Suprapubic skin (tissue), 4 donors: ENCODE data around the gene ZNF460. TPM values are rescaled to one million over a fixed set of nuclear protein-coding genes. Genes with fewer than 3 reads are reported as not detected.

Experiments used
- DNase-seq, 2 donors: peaks; one replicate each; pipeline ENCODE4 v3.0.0-alpha.2; 2019; ENCODE audit warnings: low spot score in 2 of 2
- H3K27ac ChIP-seq: fragments of 200-600 bp; sonication (generic); one replicate; pipeline ENCODE4 v1.5.1; 2019
- H3K27me3 ChIP-seq: fragments of 200-600 bp; sonication (generic); one replicate; pipeline ENCODE4 v1.5.1; 2019
- H3K36me3 ChIP-seq: fragments of 200-600 bp; sonication (generic); one replicate; pipeline ENCODE4 v1.5.1; 2019
- H3K4me1 ChIP-seq: fragments of 200-600 bp; sonication (generic); one replicate; pipeline ENCODE4 v1.5.1; 2019
- H3K4me3 ChIP-seq: fragments of 200-600 bp; sonication (generic); one replicate; pipeline ENCODE4 v1.5.1; 2019; ENCODE audit warnings: mild to moderate bottlenecking
- H3K9me3 ChIP-seq: fragments of 200-600 bp; sonication (generic); one replicate; pipeline ENCODE4 v1.5.1; 2019
- EP300 ChIP-seq: sonication (generic); formaldehyde crosslinking; IDR thresholded peaks from one replicate; pipeline ENCODE4 v1.6.1; 2017; ENCODE audit warnings: antibody characterized with exemption
- POLR2A ChIP-seq, 2 donors: fragments of 450-650 bp; IDR thresholded peaks; one replicate each; pipeline ENCODE4 v1.6.1; 2017; ENCODE audit warnings: antibody characterized with exemption in 2 of 2, mild to moderate bottlenecking in 2 of 2, moderate library complexity in 2 of 2
- POLR2AphosphoS5 ChIP-seq, 3 donors: sonication (generic); formaldehyde crosslinking; IDR thresholded peaks; one replicate each; pipeline ENCODE4 v1.6.1; 2017; ENCODE audit warnings: antibody characterized with exemption in 3 of 3
- WGBS: methylation state at CpG from one replicate; pipeline ENCODE4 v1.1.5; 2018; 5-methylcytosine and 5-hydroxymethylcytosine counted together
- total RNA-seq, 4 donors: library from RNA; depleted of rRNA; stranded (reverse); fragments of >200 nt; gene quantifications; one replicate each; pipeline ENCODE4 v1.1.0, GENCODE V29; 2016
- TF ChIP-seq, protein P1 (sequence below), 2 donors: fragments of 200-600 bp in 1 of 2; fragments of 450-650 bp in 1 of 2; sonication (generic) in 1 of 2; IDR thresholded peaks; one replicate each; pipeline ENCODE4 v1.5.1; 2016 to 2019; ENCODE audit warnings: antibody characterized with exemption in 2 of 2, mild to moderate bottlenecking in 1 of 2, moderate library complexity in 1 of 2

The ZNF460 gene
- total RNA-seq, 4 donors from 2014 or later = 75.2 to 101 (median 78.6) TPM

DNA sequence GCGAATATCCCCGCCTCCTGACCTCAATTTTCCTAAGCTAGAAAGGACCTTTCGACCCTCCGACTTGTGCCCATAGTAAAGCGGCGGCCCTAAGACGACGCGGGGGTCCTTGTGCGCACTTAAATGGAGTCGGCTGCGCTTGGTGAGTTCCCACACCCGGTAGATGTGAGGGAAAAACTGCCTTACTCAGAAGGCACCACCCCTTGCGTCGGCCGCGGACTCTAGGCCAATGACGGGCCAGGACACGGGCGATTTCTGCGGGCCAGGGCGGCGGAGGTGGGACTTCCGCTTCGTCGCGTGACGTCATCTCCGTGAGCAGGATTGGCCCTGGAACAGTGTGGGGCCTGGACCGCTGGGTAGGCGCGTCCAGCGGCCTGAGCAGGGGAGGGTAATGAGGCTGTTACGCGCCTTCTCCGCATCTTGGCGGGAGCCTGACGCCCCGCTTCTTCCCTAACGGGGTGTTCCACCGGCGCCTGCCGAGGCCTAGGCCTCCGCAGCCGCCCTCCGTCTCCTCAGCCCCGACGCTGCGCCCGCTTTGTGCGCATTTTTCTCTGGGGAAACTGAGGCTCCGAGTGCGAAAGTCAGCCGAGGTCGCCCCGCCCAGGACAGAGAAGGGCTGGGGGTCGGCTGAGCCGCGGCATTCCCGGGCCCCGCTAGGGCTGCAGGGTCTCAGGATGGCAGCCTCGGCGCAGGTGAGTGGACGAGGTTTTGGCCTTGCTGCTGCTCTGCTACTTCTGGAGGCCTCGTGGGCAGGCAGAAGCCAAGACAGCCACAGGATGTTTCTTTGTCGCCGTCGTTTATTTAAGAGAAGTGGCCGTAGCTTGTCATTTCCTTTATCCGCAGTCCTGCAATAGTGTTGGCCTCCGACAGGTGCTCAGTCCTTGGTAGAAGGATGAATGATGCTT, 40.1 kb downstream of the ZNF460 start, which contains the start of gene ZNF543:
Gene ZNF543, plus strand, starts transcription at position 293 of the 905 bp plus-strand sequence. Its CDS starts 382 bp downstream, at position 675.
- peak within 1 kb of the TSS; percentile 73 for H3K27ac ChIP-seq
- TF ChIP-seq, protein P1, sequence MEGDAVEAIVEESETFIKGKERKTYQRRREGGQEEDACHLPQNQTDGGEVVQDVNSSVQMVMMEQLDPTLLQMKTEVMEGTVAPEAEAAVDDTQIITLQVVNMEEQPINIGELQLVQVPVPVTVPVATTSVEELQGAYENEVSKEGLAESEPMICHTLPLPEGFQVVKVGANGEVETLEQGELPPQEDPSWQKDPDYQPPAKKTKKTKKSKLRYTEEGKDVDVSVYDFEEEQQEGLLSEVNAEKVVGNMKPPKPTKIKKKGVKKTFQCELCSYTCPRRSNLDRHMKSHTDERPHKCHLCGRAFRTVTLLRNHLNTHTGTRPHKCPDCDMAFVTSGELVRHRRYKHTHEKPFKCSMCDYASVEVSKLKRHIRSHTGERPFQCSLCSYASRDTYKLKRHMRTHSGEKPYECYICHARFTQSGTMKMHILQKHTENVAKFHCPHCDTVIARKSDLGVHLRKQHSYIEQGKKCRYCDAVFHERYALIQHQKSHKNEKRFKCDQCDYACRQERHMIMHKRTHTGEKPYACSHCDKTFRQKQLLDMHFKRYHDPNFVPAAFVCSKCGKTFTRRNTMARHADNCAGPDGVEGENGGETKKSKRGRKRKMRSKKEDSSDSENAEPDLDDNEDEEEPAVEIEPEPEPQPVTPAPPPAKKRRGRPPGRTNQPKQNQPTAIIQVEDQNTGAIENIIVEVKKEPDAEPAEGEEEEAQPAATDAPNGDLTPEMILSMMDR (IDR thresholded peaks at IDR 0.05) = no peak
- TF ChIP-seq POLR2AphosphoS5 (IDR thresholded peaks at IDR 0.05) = peak in 2 of 3 donors; percentile 70 to 84
- peak in 1 of 2 donors; percentile 66 for TF ChIP-seq POLR2A (IDR thresholded peaks at IDR 0.05)
- TF ChIP-seq EP300 = no peak
- no peaks in the 10 kb centered on the region for H3K9me3 ChIP-seq
- H3K36me3 ChIP-seq = peaks cover 24% of the 10 kb centered on the region
- under 1% methylated on average over 61 of the region's 71 CpGs for WGBS
- DNase-seq = peak; percentile 96 to 97
- H3K4me1 ChIP-seq = peaks cover 26% of the 10 kb centered on the region
- peaks cover 9% of the 10 kb centered on the region for H3K27me3 ChIP-seq
- peak within 1 kb of the TSS; percentile 68 for H3K4me3 ChIP-seq

DNA sequence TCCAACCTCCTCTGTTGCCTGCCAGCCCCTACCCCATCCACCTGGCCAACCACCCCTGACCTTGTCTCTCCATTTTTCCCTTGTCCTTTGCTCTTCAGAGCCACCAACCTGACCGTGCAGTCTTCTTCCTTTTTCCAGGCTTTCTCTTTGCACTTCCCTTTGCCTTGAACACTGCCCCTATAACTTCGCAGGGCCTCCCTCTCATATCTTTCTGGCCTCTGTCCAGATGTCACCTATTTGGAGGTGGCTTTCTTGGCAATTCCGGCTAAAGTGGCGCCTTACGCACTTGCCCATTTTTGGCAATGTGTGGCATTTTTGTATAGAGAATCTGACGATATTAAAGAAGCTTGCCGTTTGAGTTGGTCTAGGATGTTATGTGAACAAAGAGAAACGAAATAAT, 40.8 kb downstream of the ZNF460 start:
- Histone ChIP-seq H3K9me3 (no peaks in the 10 kb centered on the region), H3K4me3 (peak overlapping the region; percentile 68), H3K36me3 (peaks cover 31% of the 10 kb centered on the region), H3K4me1 (peaks cover 26% of the 10 kb centered on the region), H3K27me3 (peaks cover 9% of the 10 kb centered on the region), H3K27ac (no peak overlapping the region)
- TF ChIP-seq EP300 (no peak), POLR2AphosphoS5 (IDR thresholded peaks at IDR 0.05) (no peak), POLR2A (IDR thresholded peaks at IDR 0.05) (no peak)
- TF ChIP-seq, protein P1 (IDR thresholded peaks at IDR 0.05) = no peak
- DNase-seq = no peak
- 37% methylated on average over 8 of the region's 8 CpGs for WGBS

DNA sequence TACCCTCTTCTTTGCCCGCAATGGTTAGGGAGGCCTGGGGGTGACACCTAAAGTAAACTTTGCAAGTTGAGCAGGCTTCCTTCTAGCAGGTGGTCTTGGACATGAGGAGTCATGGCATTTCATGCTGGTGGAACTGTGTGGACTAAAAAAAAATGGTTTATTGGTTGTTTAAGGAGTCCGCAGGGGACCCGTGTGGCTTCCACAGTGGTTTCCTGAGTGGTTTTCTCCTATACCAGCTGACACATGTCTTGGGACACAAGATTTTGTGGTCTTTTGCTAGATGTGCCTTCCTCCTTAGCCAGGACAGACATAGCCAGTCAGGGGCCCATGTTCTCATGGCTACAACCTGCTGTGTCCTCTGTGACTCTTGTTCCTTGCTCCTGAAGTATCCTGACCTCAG, 41.5 kb downstream of the ZNF460 start:
- H3K4me1 ChIP-seq = peaks cover 26% of the 10 kb centered on the region
- no peaks in the 10 kb centered on the region for H3K9me3 ChIP-seq
- WGBS = 51% methylated on average over 3 of the region's 3 CpGs
- H3K36me3 ChIP-seq = peaks cover 37% of the 10 kb centered on the region
- TF ChIP-seq EP300 (no peak), POLR2A (IDR thresholded peaks at IDR 0.05) (no peak), POLR2AphosphoS5 (IDR thresholded peaks at IDR 0.05) (no peak)
- TF ChIP-seq, protein P1 (IDR thresholded peaks at IDR 0.05) = no peak
- H3K4me3 ChIP-seq = peak overlapping the region; percentile 68
- DNase-seq = no peak
- peaks cover 9% of the 10 kb centered on the region for H3K27me3 ChIP-seq
- no peak overlapping the region for H3K27ac ChIP-seq

DNA sequence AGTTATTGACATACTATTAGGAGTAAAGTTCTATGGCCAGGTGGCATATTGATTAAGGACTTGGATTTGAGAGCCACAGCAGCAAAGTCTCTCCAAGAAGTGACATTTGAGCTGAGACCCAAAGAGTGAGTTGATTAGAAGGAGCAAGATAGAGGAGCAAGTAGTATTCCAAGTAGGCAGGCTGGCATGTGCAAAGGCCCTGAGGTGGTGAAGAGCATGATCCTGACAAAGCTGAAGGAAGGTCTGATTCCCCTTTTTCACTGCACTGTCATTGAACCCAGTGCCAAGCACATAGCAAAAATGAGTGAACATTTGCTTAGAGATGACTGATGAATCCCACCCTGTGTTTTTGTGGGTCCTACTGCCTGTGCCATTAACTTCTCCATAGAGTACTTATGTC, 44.7 kb downstream of the ZNF460 start:
- Histone ChIP-seq H3K4me3 (no peak overlapping the region), H3K27me3 (no peaks in the 10 kb centered on the region), H3K27ac (no peak overlapping the region), H3K36me3 (peaks cover 67% of the 10 kb centered on the region), H3K4me1 (peaks cover 22% of the 10 kb centered on the region), H3K9me3 (peaks cover 4% of the 10 kb centered on the region)
- DNase-seq = no peak
- TF ChIP-seq, protein P1 (IDR thresholded peaks at IDR 0.05) = no peak
- TF ChIP-seq POLR2A (IDR thresholded peaks at IDR 0.05) (no peak), POLR2AphosphoS5 (IDR thresholded peaks at IDR 0.05) (no peak), EP300 (no peak)

DNA sequence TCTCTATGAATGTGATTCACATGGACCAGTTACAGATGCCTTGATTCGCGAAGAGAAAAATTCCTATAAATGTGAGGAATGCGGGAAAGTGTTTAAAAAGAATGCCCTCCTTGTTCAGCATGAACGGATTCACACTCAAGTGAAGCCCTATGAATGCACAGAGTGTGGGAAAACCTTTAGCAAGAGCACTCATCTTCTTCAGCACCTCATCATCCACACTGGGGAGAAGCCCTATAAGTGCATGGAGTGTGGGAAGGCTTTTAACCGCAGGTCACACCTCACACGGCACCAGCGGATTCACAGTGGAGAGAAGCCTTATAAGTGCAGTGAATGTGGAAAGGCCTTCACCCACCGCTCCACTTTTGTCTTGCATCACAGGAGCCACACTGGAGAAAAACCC, 47.7 kb downstream of the ZNF460 start:
- Histone ChIP-seq H3K36me3 (peaks cover 76% of the 10 kb centered on the region), H3K27ac (no peak overlapping the region), H3K4me1 (no peaks in the 10 kb centered on the region), H3K9me3 (peaks cover 4% of the 10 kb centered on the region), H3K27me3 (no peaks in the 10 kb centered on the region), H3K4me3 (no peak overlapping the region)
- TF ChIP-seq, protein P1 (IDR thresholded peaks at IDR 0.05) = no peak
- TF ChIP-seq EP300 (no peak), POLR2A (IDR thresholded peaks at IDR 0.05) (no peak)
- no peak for DNase-seq
- WGBS = 93% methylated on average over 8 of the region's 8 CpGs
